T-helper 1 cell treated with Interleukin-12 subunit alpha and Interleukin-12 subunit beta and Interleukin-4 antibody, amounts not matched to agents 30 ng/mL and 1 ng/mL, for 36 hours (primary cell): Measurements from ENCODE around the gene ANKRD6. TPM values are rescaled to one million over a fixed set of nuclear protein-coding genes. Genes with fewer than 3 reads are reported as not detected.

ENCODE experiments used
- intact Hi-C: fragments of 100-400 bp; cut with micrococcal nuclease; formaldehyde crosslinking; loops from one replicate; pipeline ENCODE4 v1.15.1; 2024
- total RNA-seq: library from RNA; stranded (reverse); gene quantifications from 2 replicates; pipeline ENCODE4 v1.2.3, GENCODE V29; 2022

ANKRD6 gene
- total RNA-seq, 1 donor from 2014 or later: 3.8 TPM

- intact Hi-C loops: no loop called here
These were observed 31.3 kb downstream of the ANKRD6 start for GRCh38 chr6:89464295-89464694.

DNA sequence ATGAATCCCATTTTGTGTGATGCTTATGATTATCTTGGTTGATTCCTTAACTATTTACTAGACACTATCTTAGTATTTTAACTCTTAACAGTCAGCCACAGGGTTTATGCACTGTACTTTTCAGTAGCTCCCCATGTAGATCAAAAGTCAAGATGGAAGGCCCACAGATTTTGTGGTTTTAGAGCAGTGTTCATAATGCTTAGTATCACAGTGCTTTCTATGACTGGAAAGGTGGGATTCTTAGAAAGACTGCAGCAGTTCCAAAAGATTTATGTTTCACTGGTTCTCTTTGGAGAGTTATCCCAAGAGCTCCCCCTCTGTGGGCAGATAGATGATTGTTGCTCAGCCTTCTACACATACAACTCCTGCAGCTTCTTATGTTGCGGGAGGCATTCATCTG lies 34.5 kb downstream of the ANKRD6 start:
- intact Hi-C loops: no loop called here

DNA sequence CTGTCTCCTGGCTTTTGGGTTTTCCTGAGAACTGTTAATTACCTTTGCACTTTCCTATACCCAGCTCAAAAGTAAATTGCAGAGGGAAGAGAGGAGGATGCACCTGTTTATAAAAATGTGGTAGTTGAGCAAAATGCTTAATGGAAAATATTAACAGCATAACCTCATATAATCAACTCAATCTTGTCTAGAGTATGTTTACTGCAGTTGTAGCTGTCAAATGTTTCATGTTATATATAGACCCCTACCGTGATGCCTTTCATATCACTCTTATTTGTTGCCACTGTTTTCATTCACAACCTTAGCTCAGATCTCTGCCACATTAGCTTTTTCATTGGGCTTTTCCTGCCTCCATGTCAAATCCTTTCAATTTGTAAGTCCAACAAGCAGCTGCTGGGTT lies 36.0 kb downstream of the ANKRD6 start:
- intact Hi-C loops: no loop called here

DNA sequence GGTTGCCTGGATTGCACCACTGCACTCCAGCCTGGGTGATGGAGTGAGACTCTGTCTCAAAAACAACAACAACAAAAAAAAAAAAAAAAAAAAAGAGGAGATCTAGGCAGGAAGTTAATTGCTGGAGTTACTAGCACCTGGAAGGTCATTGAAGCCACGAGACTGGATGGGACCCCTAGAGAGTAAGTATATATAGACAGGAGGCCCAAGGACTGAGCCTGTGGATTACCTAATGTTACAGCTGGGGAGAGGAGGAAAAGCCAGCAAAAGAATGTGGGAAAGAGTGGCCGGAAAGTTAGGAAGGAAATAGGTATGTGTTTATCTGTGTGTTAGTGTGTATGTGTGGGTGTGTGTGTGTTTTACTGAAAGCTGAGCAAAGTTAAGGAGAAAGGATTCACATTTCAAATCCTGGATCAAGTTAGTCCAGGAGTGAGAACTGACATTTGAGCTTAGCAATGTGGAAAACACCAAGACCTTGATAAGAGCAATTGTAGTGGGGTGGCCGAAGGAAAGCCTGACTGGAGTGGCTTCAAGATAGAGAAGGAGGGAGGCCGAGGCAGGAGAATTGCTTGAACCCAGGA lies 38.4 kb downstream of the ANKRD6 start:
- intact Hi-C loops: no loop called here

GRCh38 chr6:89475101-89475500 lies 42.1 kb downstream of the ANKRD6 start:
- intact Hi-C loops: loop anchor here (1.0 to 5.0 kb wide), 8 partner anchors 42 to 352 kb away; partner anchors contain the start of genes ANKRD6, CASP8AP2, LYRM2 and PM20D2

GRCh38 chr6:89475634-89476033 lies 42.7 kb downstream of the ANKRD6 start:
- intact Hi-C loops: loop anchor here (1.0 to 5.0 kb wide), 8 partner anchors 42 to 352 kb away; partner anchors contain the start of genes ANKRD6, CASP8AP2, LYRM2 and PM20D2

GRCh38 chr6:89479897-89480296 lies 46.9 kb downstream of the ANKRD6 start:
- intact Hi-C loops: loop anchor here (5.0 kb wide), 1 partner anchor 347 kb away; the partner anchor contains the start of gene CASP8AP2

DNA sequence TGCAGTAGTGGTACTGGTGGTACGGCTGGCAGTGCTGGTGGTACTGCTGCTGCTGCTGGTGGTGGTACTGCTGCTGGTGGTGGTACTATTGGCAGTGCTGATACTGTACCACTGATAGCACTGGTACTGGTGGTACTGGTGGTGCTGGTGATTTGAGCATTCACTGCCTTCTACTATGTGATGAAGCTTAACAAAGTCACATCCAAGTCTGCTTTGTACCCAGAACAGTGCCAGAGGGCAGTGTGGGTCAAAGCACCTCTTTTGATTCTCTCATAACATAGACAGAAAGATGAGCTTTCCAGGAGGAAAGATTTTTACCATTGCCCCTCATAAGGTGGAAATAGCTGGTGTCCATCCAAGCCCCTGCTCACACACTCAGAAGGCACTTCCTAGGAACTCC lies 48.7 kb downstream of the ANKRD6 start:
- intact Hi-C loops: no loop called here

- intact Hi-C loops: no loop called here
These were observed 49.2 kb downstream of the ANKRD6 start for GRCh38 chr6:89482126-89482525.

GRCh38 chr6:89483111-89483720 lies 50.3 kb downstream of the ANKRD6 start:
- intact Hi-C loops: no loop called here

DNA sequence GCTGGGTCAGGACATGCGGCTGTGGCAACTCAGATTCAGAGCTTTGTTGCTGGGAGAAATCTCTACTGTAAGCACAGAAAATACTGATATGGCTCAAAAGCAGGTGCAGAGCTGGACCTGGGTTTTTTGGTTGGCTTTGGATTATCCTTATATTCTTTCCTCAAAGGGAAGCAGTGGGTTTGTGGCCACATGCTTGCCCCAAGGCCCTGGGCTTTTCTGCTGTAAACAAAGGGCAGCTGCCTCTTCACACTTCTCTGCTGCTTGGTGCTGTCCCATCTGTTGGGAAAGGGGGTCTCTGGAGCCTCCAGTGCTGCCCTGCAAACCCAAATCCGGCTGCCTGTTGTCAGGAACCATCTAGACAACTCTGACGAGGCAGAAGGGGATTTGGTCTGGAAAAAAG lies 52.4 kb downstream of the ANKRD6 start:
- intact Hi-C loops: no loop called here

DNA sequence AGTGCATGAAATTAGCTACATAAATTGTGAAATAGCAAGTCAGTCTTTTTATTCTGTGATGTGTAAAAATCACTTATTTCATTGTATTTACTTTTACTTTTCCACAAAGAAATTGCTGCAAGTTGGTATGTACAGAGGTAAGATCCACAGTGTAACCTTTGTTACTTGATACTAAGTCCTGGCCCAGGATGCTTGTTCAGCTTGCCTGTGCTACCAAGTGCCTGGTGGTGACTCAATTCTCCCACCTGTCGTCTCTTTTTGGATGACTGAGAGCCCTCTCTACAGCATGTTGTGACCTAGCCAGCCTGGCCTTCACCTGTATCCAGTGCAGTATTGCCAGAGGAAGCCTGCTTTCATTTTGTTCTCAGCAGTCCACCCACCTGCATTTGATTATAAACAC lies 54.9 kb downstream of the ANKRD6 start:
- intact Hi-C loops: no loop called here

DNA sequence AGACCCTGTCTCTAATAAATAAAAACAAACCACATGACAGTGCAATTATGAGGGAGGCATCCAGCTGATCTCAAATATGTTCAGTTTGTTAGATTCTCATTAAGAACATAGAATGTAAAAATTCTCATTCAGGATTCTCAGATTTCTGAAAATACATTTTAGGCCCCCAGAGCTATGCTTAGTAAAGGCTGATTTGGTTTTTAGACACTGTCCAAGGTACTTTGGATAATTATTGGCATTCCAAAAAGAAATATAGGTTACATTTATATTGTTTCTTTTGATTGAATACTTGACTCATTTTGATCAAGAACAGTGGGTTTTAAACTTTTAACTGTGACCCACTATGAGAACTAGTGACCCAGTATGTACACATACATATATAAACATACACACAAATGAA lies 55.5 kb downstream of the ANKRD6 start:
- intact Hi-C loops: no loop called here

- intact Hi-C loops: no loop called here
These were observed 56.1 kb downstream of the ANKRD6 start for GRCh38 chr6:89489078-89489477.

DNA sequence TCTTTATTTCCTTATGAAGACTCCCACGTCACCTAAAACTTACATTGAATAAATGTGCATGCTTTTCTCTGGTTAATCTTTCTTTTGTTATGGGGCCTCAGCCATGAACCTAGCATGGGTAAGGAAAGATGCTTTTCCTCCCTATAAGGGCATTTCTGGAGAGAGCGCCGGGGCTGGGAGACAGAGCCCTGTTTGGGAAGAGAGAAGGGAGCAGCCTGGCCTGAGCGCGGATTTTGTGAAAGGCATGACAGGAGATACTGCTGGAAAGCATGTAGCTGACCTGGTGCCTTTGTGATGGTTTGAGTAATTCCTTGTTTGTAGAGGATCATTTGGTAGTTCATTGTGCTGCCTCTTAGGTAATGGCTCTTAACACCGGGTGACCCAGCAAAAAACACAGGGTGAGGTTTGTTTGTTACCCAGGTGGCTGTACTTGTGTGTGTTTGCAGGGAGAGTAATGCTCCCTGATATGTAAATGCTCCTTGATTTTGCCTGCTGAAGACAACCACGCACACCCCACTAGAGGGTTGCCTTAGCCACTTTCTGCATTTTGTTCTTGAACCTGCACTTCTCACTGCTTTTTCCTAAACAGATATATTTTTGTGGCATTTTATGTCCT lies 59.2 kb downstream of the ANKRD6 start:
- intact Hi-C loops: no loop called here

DNA sequence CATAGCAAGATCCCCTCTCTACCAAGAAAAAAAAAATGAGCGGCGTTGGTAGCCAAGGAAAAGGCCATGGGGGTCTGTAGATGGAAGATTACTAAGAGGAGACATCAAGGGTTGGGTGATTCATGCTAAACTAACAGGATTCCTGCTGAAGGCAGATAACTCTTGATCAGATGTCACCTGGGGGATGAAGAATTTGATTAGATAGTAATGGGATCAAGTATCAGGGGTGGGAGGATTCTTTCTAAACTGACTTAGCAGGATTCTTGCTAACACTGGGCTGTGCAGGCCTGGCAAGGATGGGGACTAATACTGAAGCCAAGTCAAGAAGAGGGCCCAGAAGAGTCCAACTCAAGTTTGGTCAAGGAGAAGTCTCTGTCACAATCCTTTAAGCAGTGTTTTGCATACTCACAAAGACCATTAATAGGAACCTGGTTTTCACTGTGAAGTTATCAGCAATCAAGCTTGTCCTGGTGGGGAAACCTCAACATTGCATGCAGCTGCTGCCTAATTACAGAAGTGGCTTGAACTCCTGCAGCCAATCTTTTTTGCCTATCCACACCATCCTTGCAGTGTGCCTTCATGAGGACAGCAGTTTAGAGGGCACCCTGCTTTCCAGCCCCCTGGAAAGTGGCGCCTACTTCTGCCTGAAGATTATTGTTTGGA lies 61.3 kb downstream of the ANKRD6 start:
- intact Hi-C loops: no loop called here

GRCh38 chr6:89495961-89496535 lies 63.1 kb downstream of the ANKRD6 start:
- intact Hi-C loops: no loop called here

DNA sequence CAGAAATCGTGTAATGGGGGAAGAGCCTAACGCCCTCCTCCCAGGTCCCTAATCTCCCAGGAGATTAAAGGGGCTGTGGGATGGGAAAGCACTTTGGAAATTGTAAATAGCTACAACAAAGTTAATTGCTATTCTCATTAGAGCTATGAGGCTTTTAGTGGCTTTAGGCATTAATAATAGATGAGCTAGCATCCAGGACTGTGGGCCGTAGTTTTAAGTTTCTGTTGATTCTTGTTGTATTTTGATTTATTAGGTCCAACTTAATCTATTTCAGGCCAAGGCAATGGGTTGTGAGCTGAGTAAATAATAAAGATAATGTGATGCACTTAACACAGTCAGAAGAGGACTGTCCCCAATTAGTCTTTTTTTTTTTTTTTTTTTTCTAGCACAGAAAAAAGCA lies 67.7 kb downstream of the ANKRD6 start:
- intact Hi-C loops: no loop called here

GRCh38 chr6:89501222-89501621 lies 68.3 kb downstream of the ANKRD6 start:
- intact Hi-C loops: no loop called here

DNA sequence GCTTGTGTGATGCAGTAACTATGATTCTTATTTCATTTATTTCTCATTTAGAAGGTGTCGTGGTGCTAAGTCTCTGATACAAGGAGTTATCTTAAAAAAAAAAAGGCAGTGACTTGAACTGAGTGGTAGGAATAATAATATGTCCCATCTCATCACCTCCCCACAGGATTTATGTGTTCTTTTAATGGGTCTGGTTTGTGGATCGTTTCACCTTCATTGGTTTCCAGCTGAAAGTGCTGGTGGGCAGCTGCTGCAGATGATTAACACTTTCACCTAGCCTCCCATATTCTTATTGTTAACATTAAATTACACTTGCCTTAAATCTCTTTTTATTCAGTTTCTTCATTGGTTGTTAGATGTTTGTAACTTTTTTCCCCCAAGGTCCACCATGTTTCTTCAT lies 68.8 kb downstream of the ANKRD6 start:
- intact Hi-C loops: no loop called here

- intact Hi-C loops: no loop called here
These were observed 70.7 kb downstream of the ANKRD6 start for GRCh38 chr6:89503641-89504040.

- intact Hi-C loops: no loop called here
These were observed 72.9 kb downstream of the ANKRD6 start for GRCh38 chr6:89505847-89506246.
